GM18526 (cell line): ENCODE measurements around the gene PSTK.

Experiments used
- POLR2A ChIP-seq: IDR thresholded peaks from 3 replicates; pipeline ENCODE4 v1.6.1; 2011; ENCODE audit not compliant: insufficient read length; ENCODE audit errors: extremely low read depth

Gene PSTK

DNA sequence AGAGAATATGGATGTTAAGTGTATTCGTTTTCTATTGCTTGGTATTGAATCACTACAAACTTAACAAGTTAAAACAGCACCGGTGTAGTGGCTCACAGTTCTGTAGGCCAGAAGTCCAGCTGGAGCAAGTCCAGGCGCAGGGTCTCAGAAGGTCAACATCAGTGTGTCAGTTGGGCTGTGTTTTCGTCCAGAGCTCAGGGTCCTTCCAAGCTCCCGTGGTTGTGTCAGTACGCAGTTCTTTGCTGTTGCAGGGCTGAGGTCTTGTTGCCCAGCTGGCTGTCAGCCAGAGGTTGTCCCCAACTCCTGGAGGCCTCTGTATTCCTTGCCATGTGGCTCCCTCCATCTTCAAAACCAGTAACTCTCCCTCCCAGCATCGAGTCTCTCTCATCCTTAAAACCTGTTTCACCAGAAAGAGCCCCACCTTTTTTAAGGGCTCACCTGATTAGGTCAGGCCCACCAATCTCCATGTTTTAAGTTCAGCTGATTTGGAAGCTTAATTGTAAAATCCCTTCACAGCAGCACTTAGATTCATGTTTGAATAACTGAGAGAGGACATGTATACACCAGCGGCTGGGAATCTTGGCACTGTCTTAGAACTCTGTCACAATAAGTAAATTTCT lies 55.4 kb downstream of the PSTK start:
- TF ChIP-seq POLR2A: no peak

DNA sequence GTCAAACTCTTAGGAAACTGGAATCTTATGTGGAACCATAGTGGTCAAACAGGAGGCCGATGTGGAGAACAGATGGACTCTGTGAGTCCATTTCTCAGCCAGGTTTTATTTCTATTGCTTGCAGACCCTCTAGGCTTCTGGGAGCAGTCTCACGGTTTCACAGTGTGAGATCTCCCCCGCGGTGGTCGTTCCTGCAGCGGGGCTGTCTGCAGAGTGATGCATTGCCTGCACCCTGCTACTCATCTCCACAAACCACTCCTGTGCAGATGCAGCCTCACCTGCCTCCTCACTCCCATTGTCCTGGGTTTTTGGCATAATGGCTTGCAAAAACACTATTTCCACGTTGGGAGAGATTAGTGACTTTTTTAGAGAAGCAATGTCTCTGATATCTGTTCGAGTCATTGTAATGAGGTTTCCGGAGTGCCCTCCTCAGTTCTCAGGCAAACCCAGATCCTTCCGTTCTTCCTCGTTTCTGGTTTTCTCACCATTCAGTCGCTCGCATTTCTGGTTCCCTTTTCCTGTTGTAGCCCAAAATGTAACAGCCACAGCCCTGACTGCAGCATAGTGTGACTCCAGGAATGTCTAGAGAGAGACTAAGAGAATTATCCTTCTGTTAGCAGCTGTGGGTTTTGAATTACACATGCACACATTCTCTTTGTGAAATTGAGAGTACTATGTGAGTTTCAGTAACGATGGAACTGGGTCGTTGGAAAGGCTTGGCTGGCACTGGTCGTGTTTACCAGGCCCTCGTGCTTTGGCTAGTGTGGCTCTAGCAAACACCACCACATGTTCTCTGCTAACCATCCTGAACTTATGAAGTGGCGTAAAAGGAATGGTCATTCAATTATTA lies 58.8 kb downstream of the PSTK start:
- no peak for TF ChIP-seq POLR2A

GRCh38 chr10:123039632-123039930 lies 59.4 kb downstream of the PSTK start:
- TF ChIP-seq POLR2A: no peak
